GM18861 (cell line): ENCODE measurements around the gene RXRA.
"Not testable (repeated sequence)": the region's sequence is repeated elsewhere in the genome, so short reads cannot be mapped to it uniquely, and the experiment has no call there.

Experiments used
- ATAC-seq: cut with Tn5 transposase; IDR thresholded peaks from one replicate; pipeline ENCODE4 v1.9.1; 2021; ENCODE audit not compliant: unreplicated experiment

RXRA gene

GRCh38 chr9:134307674-134308638, 18.3 kb upstream of the RXRA start:
- no peak for ATAC-seq

DNA sequence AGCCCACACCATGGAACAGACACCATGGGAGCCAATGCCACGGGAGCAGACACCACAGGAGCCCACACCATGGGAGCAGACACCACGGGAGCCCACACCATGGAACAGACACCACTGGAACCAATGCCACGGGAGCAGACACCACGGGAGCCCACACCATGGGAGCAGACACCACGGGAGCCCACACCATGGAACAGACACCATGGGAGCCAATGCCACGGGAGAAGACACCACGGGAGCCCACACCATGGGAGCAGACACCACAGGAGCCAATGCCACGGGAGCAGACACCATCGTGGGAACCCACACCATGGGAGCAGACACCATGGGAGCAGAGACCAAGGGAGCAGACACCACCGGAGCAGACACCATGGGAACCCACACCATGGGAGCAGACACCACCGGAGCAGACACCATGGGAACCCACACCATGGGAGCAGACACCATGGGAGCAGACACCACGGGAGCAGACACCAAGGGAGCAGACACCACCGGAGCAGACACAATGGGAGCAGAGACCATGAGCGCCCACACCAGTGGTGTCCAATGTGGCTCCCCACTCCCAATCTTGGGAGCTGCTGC, 17.5 kb upstream of the RXRA start:
- ATAC-seq = not testable (repeated sequence)

- ATAC-seq = no peak
Measured at GRCh38 chr9:134313470-134313869, 12.8 kb upstream of the RXRA start.

- no peak for ATAC-seq
Measured at GRCh38 chr9:134314039-134314949, 12.0 kb upstream of the RXRA start.

GRCh38 chr9:134314950-134315715, 11.1 kb upstream of the RXRA start:
- ATAC-seq = no peak

DNA sequence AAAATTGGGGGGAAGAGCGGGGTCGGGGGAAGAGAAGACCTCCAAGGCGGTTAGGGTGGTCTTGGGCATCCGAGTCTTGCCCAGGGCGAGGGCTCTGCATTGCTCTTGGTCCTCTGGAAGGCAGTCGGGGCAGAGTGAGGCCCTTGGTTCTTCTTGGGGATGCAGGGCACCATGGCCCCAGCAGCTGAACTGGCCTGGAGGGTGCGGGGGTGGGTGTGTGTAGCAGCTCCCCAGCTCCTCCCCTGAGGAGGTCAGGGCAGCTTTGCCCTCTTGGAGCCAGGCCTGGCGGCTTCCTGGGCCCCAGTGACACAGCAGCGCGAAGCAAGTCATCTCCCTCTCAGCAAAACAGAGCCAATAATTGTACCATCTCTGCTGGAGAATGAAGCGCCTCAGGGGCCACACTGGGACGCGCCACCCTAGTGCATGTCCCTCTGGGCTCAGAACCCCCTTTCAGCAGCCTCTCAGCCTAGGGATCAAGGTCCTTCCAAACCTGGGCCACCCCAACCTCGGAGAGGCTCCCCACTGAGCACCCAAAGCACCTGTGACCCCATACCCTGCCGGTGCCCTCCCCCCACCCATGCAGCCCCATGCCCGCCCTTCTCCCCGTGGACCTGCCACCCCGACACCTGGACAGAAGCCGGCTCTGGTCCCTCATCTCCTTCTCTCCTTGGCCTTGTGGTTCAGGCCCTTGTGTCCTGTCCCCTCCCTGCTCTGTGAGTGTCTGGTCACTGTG, 10.4 kb upstream of the RXRA start:
- ATAC-seq = no peak

GRCh38 chr9:134316449-134317160, 9.7 kb upstream of the RXRA start:
- ATAC-seq = no peak

DNA sequence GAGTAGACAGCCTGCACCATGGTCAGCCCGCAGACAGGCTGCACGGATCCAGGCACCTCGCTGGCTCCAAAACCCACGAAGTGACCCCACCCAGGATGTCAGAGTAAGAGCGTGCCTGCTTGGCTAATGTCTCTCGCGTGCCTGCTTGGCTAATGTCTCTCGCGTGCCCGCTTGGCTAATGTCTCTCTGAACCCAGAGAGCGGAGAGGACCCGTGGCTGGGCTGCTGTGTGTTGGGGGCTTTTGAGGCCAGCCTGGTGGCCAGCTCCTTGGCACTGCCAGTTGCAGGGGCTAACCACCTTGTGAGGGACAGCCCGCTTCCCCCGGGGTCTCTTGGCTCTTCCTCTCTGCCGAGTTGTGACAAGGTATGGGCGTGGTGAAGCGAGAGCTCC, 8.9 kb upstream of the RXRA start:
- no peak for ATAC-seq

DNA sequence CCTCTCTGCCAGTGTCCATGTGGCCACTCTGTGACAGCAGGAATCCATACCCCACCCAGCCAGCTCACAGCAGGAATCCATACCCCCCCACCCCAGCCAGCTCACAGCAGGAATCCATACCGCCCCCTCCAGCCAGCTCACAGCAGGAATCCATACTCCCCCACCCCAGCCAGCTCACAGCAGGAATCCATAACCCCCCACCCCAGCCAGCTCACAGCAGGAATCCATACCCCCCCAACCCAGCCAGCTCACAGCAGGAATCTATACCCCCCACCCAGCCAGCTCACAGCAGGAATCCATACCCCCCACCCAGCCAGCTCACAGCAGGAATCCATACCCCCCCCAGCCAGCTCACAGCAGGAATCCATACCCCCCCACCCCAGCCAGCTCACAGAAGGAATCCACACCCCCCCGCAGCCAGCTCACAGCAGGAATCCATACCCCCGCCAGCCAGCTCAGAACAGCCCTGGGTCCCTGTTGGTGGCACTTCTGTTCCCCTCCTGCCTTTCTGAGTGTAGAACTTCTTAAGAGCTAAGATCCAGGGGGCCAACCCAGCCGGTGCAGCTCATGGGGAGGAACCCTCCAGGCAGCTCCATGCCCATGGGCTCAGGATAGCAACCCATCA, 8.4 kb upstream of the RXRA start:
- ATAC-seq = no peak

DNA sequence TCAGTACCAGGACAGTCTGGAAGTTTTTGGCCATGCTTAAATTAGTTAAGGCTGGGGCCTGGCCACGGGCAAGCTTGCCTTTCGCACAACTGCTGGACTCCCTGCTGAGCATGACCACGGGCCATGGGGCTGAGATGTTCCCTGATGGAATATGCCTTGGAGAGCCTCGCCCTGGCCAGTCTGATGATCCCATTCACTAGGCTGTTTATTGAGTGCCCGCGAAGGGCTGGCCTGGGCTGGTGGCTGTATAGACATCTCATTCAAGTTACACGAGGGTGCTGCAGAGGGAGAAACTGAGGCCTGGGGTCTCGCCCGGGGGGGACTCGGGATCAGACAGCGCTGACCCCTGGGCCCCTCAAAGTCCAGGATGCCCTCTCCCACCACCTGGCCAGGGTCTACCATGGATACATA, 7.8 kb upstream of the RXRA start:
- ATAC-seq = no peak

- ATAC-seq = no peak
Measured at GRCh38 chr9:134318941-134319305, 7.3 kb upstream of the RXRA start.

DNA sequence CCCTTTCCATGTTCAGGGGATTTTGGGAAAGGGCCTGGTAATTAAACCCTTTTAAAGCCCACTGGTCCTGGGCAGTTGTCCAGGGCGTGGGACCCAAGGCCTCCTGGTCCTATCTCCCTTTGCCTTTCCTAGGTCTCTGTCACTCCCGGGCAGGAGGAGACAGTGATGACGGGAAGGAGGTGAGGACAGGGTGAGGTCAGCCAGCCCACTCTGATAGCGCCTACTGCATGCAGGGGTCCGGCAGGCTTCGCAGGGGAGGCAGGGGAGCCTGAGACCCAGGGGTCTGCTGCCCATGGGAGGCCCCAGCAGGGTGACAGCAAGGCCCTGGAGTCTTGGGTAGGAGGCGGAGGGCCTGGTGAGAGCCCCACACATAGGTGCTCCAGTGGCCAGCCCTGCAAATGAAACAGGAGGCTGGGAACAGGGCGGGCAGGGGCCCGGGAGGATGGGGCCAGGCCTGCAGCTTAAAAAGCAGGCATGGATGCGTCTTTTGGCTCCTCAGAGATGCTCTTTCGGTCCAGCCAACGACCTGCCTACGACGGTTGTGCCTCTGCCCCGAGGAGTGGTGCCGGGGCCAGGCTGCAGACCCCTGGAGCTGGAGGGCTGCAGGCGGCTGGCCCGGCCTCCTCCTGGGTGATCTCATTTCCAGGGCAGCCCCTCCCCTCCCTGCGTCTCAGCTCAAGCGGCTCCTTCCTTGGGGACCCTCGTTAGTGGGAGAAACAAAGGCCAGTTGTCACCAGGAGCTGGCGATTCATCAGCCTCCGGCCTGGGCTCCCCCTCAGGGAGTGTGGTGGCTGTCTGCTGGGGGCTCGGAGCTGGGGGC, 6.7 kb upstream of the RXRA start:
- ATAC-seq = no peak

GRCh38 chr9:134320126-134320867, 6.0 kb upstream of the RXRA start:
- no peak for ATAC-seq

GRCh38 chr9:134320868-134321471, 5.3 kb upstream of the RXRA start:
- no peak for ATAC-seq

- ATAC-seq = no peak
Measured at GRCh38 chr9:134321531-134321930, 4.7 kb upstream of the RXRA start.

- ATAC-seq = no peak
Measured at GRCh38 chr9:134321946-134322741, 4.1 kb upstream of the RXRA start.
